Naive thymus-derived CD4-positive, alpha-beta T cell (primary cell): Measurements from ENCODE around the gene PTPRG. TPM values are rescaled to one million over a fixed set of nuclear protein-coding genes. Genes with fewer than 3 reads are reported as not detected.

ENCODE experiments used
- ATAC-seq: fragments of 150-1000 bp; cut with Tn5 transposase; 2 replicates; pipeline ENCODE4 v1.10.0; 2021; ENCODE audit warnings: mild to moderate bottlenecking, moderate library complexity
- CTCF ChIA-PET: fragments of 350-600 bp; sonication (Branson Sonifier 250); formaldehyde crosslinking; loops from one replicate; lab custom pipeline; 2021; ENCODE audit warnings: antibody characterized with exemption; lab: Charles Lee
- POLR2A ChIA-PET: fragments of 350-600 bp; sonication (Branson Sonifier 250); formaldehyde crosslinking; loops from one replicate; lab custom pipeline; 2021; ENCODE audit warnings: antibody characterized with exemption, inconsistent platforms; lab: Charles Lee
- DNase-seq, 9 donors: peaks; one replicate each; pipeline versions ENCODE4 v3.0.0 to v3.0.0-alpha.2; 2020 to 2022; ENCODE audit warnings: mixed read lengths in 1 of 9
- H3K27ac ChIP-seq: one replicate; pipeline ENCODE4 v1.7.0; 2013; ENCODE audit warnings: mild to moderate bottlenecking, low read depth, low read length, moderate library complexity
- H3K27me3 ChIP-seq, 2 donors: one replicate each; pipeline ENCODE4 v1.7.0; 2013; ENCODE audit warnings: low read length in 2 of 2, mild to moderate bottlenecking in 2 of 2, moderate library complexity in 2 of 2; ENCODE audit not compliant: control insufficient read depth in 2 of 2, insufficient read depth in 2 of 2
- H3K36me3 ChIP-seq, 3 experiments: 1 replicate in 2 of 3; 2 replicates in 1 of 3; pipeline ENCODE4 v1.7.0; 2013; ENCODE audit warnings: low read length in 3 of 3, mild to moderate bottlenecking in 3 of 3, moderate library complexity in 1 of 3; ENCODE audit not compliant: insufficient read depth in 3 of 3, control insufficient read depth in 2 of 3
- H3K4me1 ChIP-seq, 2 donors: one replicate each; pipeline ENCODE4 v1.7.0; 2013; ENCODE audit warnings: low read length in 2 of 2, mild to moderate bottlenecking in 2 of 2, moderate library complexity in 1 of 2; ENCODE audit not compliant: control insufficient read depth in 2 of 2, insufficient read depth in 2 of 2
- H3K4me3 ChIP-seq: 2 replicates; pipeline ENCODE4 v1.7.0; 2013; ENCODE audit warnings: mild to moderate bottlenecking, low read length
- H3K9me3 ChIP-seq, 3 experiments: 1 replicate in 2 of 3; 2 replicates in 1 of 3; pipeline ENCODE4 v1.7.0; 2013; ENCODE audit warnings: low read length in 3 of 3; ENCODE audit not compliant: control insufficient read depth in 2 of 3
- H3K27ac Mint-ChIP-seq, 9 donors: one replicate each; pipeline ENCODE4 v1.8.0; 2020 to 2022; ENCODE audit warnings: mixed read lengths in 9 of 9, mild to moderate bottlenecking in 8 of 9, moderate library complexity in 5 of 9, inconsistent platforms in 2 of 9
- H3K27me3 Mint-ChIP-seq, 5 donors: one replicate each; pipeline ENCODE4 v1.8.0; 2021 to 2022; ENCODE audit warnings: mixed read lengths in 5 of 5, mild to moderate bottlenecking in 1 of 5
- H3K36me3 Mint-ChIP-seq, 5 donors: one replicate each; pipeline ENCODE4 v1.8.0; 2020 to 2022; ENCODE audit warnings: mixed read lengths in 5 of 5, mild to moderate bottlenecking in 3 of 5, inconsistent platforms in 1 of 5
- H3K4me1 Mint-ChIP-seq, 7 donors: one replicate each; pipeline ENCODE4 v1.8.0; 2020 to 2022; ENCODE audit warnings: mixed read lengths in 7 of 7, mild to moderate bottlenecking in 3 of 7, inconsistent platforms in 1 of 7
- H3K4me3 Mint-ChIP-seq, 10 donors: one replicate each; pipeline ENCODE4 v1.8.0; 2020 to 2022; ENCODE audit warnings: mild to moderate bottlenecking in 10 of 10, mixed read lengths in 10 of 10, moderate library complexity in 6 of 10, inconsistent platforms in 2 of 10
- H3K9me3 Mint-ChIP-seq, 11 donors: one replicate each; pipeline ENCODE4 v1.8.0; 2020 to 2022; ENCODE audit warnings: mixed read lengths in 11 of 11, mild to moderate bottlenecking in 4 of 11, inconsistent platforms in 1 of 11, moderate library complexity in 1 of 11
- intact Hi-C, 2 donors: fragments of 100-400 bp; cut with micrococcal nuclease; formaldehyde crosslinking; loops; one replicate each; pipeline ENCODE4 v1.15.1; 2023
- polyA plus RNA-seq, 2 donors: library from polyadenylated mRNA; unstranded; fragments of 300-500 nt; fragmentation: Illumina TruSeq; gene quantifications; one replicate each; pipeline ENCODE4 v1.2.3, GENCODE V29; 2021
- total RNA-seq, 6 experiments: library from RNA in 5 of 6; stranded (reverse) in 5 of 6; gene quantifications; 1 replicate in 5 of 6; 2 replicates in 1 of 6; pipeline ENCODE4 v1.2.3 and lab custom pipeline; 2021 to 2026

Gene PTPRG
- total and polyA plus RNA-seq, 7 experiments from 2014 or later, result 0.17 to 1.7 TPM; not detected in 5

DNA sequence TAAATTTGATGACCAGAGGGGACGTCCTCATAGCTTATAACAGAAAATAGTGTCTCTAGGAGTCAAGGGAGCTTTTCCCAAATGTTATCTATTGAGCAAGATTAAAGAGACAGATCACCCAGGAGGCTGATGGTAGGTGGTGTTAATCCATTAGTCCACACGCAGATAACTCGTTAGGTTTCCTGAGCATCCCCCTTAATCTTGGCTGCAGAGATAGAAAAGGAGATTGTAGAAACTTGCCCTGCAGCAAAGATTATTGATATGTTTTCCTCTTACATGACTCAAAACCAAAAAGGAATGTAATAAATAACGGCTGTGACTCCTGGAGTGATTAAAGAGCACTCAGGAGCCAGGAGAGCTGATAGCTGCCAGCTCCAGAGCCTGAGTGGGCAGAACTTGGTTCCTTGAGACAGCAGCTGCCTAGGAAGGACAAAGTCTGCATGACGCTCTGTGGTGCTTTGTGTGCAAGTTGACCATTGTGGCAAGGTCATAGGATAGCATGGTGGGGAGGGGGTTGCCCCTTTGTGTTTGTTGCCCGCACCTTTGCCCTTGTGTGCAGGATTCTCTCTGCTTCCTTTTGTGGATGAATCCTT, 234.8 kb downstream of the PTPRG start:
- H3K4me1 ChIP-seq, result no peaks in the 10 kb centered on the region
- H3K27me3 ChIP-seq, result no peaks in the 10 kb centered on the region
- H3K27me3 Mint-ChIP-seq, result peaks cover 0 to 12% (median 0%) of the 10 kb centered on the region in 5 donors
- H3K9me3 Mint-ChIP-seq, result peaks cover 0 to 7% (median 0%) of the 10 kb centered on the region in 11 donors
- ChIA-PET CTCF (interaction anchor here (0.7 kb wide), 1 partner anchor 415 kb away, joined by 3 read pairs; no protein-coding TSS in a partner anchor), POLR2A (no interaction called here)
- intact Hi-C loops, result no loop called here
- ATAC-seq (no peak), DNase-seq (no peak)
- H3K27ac ChIP-seq, result no peak overlapping the region
- no peaks in the 10 kb centered on the region for H3K36me3 ChIP-seq
- no peaks in the 10 kb centered on the region for H3K4me1 Mint-ChIP-seq
- H3K4me3 Mint-ChIP-seq, result no peak overlapping the region
- no peaks in the 10 kb centered on the region for H3K36me3 Mint-ChIP-seq
- H3K9me3 ChIP-seq, result no peaks in the 10 kb centered on the region
- no peak overlapping the region for H3K27ac Mint-ChIP-seq
- no peak overlapping the region for H3K4me3 ChIP-seq

DNA sequence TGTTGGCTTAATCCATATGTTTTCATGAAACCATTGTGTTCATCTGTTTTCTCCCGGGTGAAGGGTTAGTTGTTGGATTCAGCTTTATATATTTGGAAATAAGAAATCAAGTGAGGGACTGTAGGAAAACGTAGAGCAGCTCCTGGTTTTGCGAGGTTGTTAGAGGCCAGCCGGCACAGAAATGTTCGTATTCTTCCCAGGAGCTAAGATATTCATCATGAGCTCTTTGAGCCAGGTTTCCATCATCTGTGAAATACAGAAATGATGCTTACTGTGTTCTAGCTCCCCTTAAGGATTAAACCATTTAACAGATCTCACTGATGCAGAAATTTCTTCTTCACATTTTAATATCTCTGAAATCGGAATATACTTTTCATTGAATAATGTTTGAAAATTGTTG, 235.5 kb downstream of the PTPRG start:
- H3K27me3 ChIP-seq, result no peaks in the 10 kb centered on the region
- Mint-ChIP-seq H3K9me3 (peaks cover 0 to 7% (median 0%) of the 10 kb centered on the region in 11 donors), H3K4me3 (no peak overlapping the region), H3K36me3 (no peaks in the 10 kb centered on the region), H3K4me1 (no peaks in the 10 kb centered on the region), H3K27me3 (peaks cover 0 to 12% (median 0%) of the 10 kb centered on the region in 5 donors), H3K27ac (no peak overlapping the region)
- no peaks in the 10 kb centered on the region for H3K4me1 ChIP-seq
- ChIA-PET CTCF (no interaction called here), POLR2A (no interaction called here)
- intact Hi-C loops, result no loop called here
- no peaks in the 10 kb centered on the region for H3K36me3 ChIP-seq
- DNase-seq (no peak), ATAC-seq (no peak)
- no peaks in the 10 kb centered on the region for H3K9me3 ChIP-seq
- no peak overlapping the region for H3K4me3 ChIP-seq
- H3K27ac ChIP-seq, result no peak overlapping the region

DNA sequence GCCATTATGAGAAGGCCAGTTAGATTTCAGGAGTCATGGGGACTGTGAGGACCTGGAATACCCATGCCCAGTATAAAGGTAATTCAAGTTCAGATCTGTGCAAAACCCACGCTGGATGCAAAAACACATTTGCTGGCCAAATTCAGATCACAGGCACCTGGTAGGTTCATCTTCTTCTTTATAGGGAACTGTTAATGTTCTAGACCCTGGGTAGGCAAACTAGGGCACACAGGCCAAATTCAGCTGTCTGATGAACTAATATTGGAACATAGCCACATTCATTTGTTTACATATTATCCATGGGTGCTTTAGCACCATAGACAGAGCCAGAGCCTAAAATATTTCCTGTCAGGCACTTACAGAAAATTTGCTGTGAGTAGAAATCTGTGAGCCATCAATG, 241.4 kb downstream of the PTPRG start:
- H3K27ac ChIP-seq, result no peak overlapping the region
- no peaks in the 10 kb centered on the region for H3K4me1 Mint-ChIP-seq
- H3K9me3 Mint-ChIP-seq, result peaks cover 0 to 4% (median 0%) of the 10 kb centered on the region in 11 donors
- no peak overlapping the region for H3K4me3 Mint-ChIP-seq
- H3K4me1 ChIP-seq, result no peaks in the 10 kb centered on the region
- no peak for ATAC-seq
- DNase-seq, result no peak
- ChIA-PET CTCF (no interaction called here), POLR2A (no interaction called here)
- H3K36me3 ChIP-seq, result no peaks in the 10 kb centered on the region
- H3K27me3 Mint-ChIP-seq, result peaks cover 0 to 9% (median 0%) of the 10 kb centered on the region in 5 donors
- H3K27me3 ChIP-seq, result no peaks in the 10 kb centered on the region
- H3K36me3 Mint-ChIP-seq, result no peaks in the 10 kb centered on the region
- H3K9me3 ChIP-seq, result no peaks in the 10 kb centered on the region
- no peak overlapping the region for H3K4me3 ChIP-seq
- intact Hi-C loops, result no loop called here
- no peak overlapping the region for H3K27ac Mint-ChIP-seq

DNA sequence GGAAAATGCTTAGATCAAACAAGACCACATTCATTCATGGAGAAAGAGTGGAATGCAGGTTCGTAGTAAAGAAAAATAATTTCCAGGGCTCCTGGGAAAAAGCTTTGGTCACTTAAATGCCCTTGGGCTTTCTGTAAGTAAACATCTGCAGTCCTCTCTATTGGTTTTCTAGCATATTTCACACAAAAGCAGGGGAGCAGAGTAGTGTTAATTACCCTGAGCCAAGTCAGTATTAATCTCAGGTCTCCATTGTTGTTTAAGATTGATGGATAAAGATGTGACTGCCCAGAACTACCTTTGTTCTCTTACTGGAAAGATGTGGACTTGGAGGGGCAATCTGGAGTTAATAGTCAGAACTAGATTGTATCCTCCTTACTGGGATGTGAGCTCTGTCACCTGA, 242.6 kb downstream of the PTPRG start:
- ATAC-seq, result no peak
- no peaks in the 10 kb centered on the region for H3K27me3 ChIP-seq
- Mint-ChIP-seq H3K36me3 (no peaks in the 10 kb centered on the region), H3K4me3 (no peak overlapping the region), H3K9me3 (peaks cover 0 to 5% (median 0%) of the 10 kb centered on the region in 11 donors), H3K27ac (no peak overlapping the region), H3K4me1 (no peaks in the 10 kb centered on the region), H3K27me3 (peaks cover 0 to 10% (median 0%) of the 10 kb centered on the region in 5 donors)
- ChIA-PET CTCF (no interaction called here), POLR2A (no interaction called here)
- no peaks in the 10 kb centered on the region for H3K36me3 ChIP-seq
- intact Hi-C loops, result no loop called here
- no peaks in the 10 kb centered on the region for H3K4me1 ChIP-seq
- H3K4me3 ChIP-seq, result no peak overlapping the region
- no peak overlapping the region for H3K27ac ChIP-seq
- H3K9me3 ChIP-seq, result no peaks in the 10 kb centered on the region
- no peak for DNase-seq

DNA sequence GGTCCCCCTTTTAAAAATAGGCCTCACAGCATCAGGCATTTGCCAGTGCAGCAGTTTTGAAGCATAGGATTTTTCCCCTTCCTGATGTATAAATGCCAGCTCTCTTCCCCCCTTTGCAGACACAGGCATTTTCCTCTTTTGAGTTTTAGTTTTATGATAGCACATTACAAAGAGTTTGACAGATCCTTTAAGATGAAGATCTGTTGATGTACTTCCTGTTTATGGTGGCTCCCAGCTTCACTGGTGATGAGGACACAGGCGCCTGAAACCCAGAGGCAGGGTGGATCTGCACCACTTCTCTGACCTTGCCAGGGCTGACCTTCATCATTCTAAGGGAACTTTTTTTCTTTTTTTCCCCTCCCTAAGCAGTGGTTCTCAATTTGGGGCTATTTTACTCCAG, 243.4 kb downstream of the PTPRG start:
- Mint-ChIP-seq H3K36me3 (no peaks in the 10 kb centered on the region), H3K27me3 (peaks cover 0 to 10% (median 0%) of the 10 kb centered on the region in 5 donors), H3K4me1 (no peaks in the 10 kb centered on the region), H3K9me3 (peaks cover 0 to 5% (median 0%) of the 10 kb centered on the region in 11 donors), H3K4me3 (no peak overlapping the region), H3K27ac (peak overlapping the region in 1 of 9 donors; percentile 1)
- no peak overlapping the region for H3K4me3 ChIP-seq
- no peak overlapping the region for H3K27ac ChIP-seq
- intact Hi-C loops, result no loop called here
- H3K36me3 ChIP-seq, result no peaks in the 10 kb centered on the region
- DNase-seq (no peak), ATAC-seq (no peak)
- ChIA-PET POLR2A (no interaction called here), CTCF (no interaction called here)
- no peaks in the 10 kb centered on the region for H3K9me3 ChIP-seq
- no peaks in the 10 kb centered on the region for H3K4me1 ChIP-seq
- H3K27me3 ChIP-seq, result no peaks in the 10 kb centered on the region

DNA sequence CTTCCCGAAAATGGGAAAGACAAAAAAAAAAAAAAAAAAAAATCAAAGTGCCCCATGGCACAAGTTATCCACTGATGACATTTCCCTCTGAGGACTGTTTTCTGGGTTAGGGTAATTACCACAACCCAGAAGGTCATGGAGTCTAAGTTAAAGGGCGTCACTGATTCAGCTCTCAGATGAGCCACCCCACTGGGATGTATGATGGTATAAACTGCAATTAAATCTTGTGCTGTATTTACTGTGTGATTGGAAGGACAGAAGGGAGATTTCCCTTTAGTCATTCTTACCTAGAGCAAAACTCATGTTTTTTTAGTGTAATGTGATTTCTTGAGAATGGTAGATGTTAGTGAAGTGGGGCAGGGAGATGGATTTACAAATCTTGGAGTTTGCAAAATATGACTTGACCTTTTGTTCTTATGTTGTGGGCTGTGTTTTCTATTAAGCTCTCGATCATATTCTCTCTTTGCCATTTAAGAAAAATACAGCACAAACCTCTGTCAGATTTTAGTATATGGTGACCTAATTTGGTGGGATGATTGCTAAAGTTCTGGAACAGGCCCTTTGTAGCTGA, 244.2 kb downstream of the PTPRG start:
- Histone ChIP-seq H3K36me3 (no peaks in the 10 kb centered on the region), H3K27ac (no peak overlapping the region), H3K27me3 (no peaks in the 10 kb centered on the region), H3K9me3 (no peaks in the 10 kb centered on the region), H3K4me3 (no peak overlapping the region), H3K4me1 (no peaks in the 10 kb centered on the region)
- intact Hi-C loops, result no loop called here
- DNase-seq, result no peak
- Mint-ChIP-seq H3K4me1 (no peaks in the 10 kb centered on the region), H3K36me3 (no peaks in the 10 kb centered on the region), H3K4me3 (no peak overlapping the region), H3K9me3 (peaks cover 0 to 5% (median 0%) of the 10 kb centered on the region in 11 donors), H3K27me3 (peaks cover 0 to 6% (median 0%) of the 10 kb centered on the region in 5 donors), H3K27ac (no peak overlapping the region)
- POLR2A ChIA-PET, result no interaction called here
- CTCF ChIA-PET, result no interaction called here
- no peak for ATAC-seq

DNA sequence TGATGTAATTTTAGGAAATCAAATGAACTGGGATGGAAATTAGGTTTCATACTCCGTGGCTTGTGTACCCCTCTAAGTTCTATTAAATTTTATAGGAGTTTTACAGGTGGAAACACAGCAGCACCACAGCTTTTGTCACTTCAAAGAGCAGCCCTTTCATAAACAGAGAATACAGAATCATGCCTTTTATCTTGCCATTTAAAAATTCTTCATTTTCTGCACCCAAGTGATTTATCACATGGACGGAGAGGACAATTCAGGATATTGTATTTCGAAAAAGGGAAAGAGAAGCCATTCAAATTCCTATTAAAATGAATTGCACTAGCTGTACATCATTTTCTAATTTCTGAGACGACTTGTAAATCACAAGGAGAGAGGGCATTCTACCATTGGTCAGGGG, 245.4 kb downstream of the PTPRG start:
- Histone ChIP-seq H3K27me3 (no peaks in the 10 kb centered on the region), H3K4me1 (no peaks in the 10 kb centered on the region), H3K27ac (no peak overlapping the region), H3K9me3 (no peaks in the 10 kb centered on the region), H3K36me3 (no peaks in the 10 kb centered on the region), H3K4me3 (no peak overlapping the region)
- Mint-ChIP-seq H3K27ac (no peak overlapping the region), H3K9me3 (peaks cover 0 to 5% (median 0%) of the 10 kb centered on the region in 11 donors), H3K27me3 (peaks cover 0 to 6% (median 0%) of the 10 kb centered on the region in 5 donors), H3K36me3 (no peaks in the 10 kb centered on the region), H3K4me1 (no peaks in the 10 kb centered on the region), H3K4me3 (no peak overlapping the region)
- ATAC-seq (no peak), DNase-seq (no peak)
- CTCF ChIA-PET, result no interaction called here
- intact Hi-C loops, result no loop called here
- POLR2A ChIA-PET, result no interaction called here
